GM21526 (cell line): Measurements from ENCODE around the gene CFAP300.

Experiments
- ATAC-seq: cut with Tn5 transposase; IDR thresholded peaks from one replicate; pipeline ENCODE4 v1.9.1; 2021; ENCODE audit warnings: moderate library complexity; ENCODE audit not compliant: unreplicated experiment, low FRiP score

CFAP300 gene

GRCh38 chr11:102119997-102120396 lies 72.8 kb downstream of the CFAP300 start:
- ATAC-seq: no peak

GRCh38 chr11:102120437-102120973 lies 73.3 kb downstream of the CFAP300 start:
- ATAC-seq: no peak

- no peak for ATAC-seq
Measured at GRCh38 chr11:102121329-102121728, 74.1 kb downstream of the CFAP300 start.
